ENCODE data around the gene EZH2. TPM values are rescaled to one million over a fixed set of nuclear protein-coding genes. Genes with fewer than 3 reads are reported as not detected.
A peak's percentile ranks its signal among the peaks of the same experiment; 100 is the strongest.

Gene EZH2
- total RNA-seq, 1 donor from 2014 or later, result 0.99 TPM

DNA sequence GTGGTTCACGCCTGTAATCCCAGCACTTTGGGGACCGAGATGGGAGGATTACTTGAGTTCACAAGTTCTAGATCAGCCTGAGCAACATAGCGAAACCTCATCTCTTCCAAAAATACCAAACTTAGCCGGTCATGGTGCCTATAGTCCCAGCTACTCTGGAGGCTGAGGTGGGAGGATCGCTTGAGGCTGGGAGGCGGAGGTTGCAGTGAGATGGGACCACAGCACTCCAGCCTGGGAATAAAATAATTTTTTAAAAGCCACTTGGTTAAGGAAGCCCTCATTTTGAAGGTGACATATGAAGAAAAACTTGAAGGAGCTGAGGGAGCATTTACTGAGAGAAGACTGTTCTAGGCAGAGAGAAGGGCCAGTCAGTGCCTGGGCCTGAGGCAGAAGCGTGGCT is 4.2 kb upstream of the EZH2 start:
- no peak for DNase-seq
- H3K4me3 ChIP-seq, result no peak overlapping the region
- H3K9me3 ChIP-seq (replicated peaks), result no peaks in the 10 kb centered on the region
- H3K4me1 ChIP-seq, result peaks cover 15% of the 10 kb centered on the region
- no peaks in the 10 kb centered on the region for H3K27me3 ChIP-seq (ENCODE audit: low read depth)
- H3K27ac ChIP-seq (replicated peaks), result no peak overlapping the region
- H3K36me3 ChIP-seq, result no peaks in the 10 kb centered on the region
- intact Hi-C loops (cut with micrococcal nuclease), result loop anchor here (10.0 kb wide), 1 partner anchor 67 kb away; no protein-coding TSS in a partner anchor
- TF ChIP-seq, protein P1, sequence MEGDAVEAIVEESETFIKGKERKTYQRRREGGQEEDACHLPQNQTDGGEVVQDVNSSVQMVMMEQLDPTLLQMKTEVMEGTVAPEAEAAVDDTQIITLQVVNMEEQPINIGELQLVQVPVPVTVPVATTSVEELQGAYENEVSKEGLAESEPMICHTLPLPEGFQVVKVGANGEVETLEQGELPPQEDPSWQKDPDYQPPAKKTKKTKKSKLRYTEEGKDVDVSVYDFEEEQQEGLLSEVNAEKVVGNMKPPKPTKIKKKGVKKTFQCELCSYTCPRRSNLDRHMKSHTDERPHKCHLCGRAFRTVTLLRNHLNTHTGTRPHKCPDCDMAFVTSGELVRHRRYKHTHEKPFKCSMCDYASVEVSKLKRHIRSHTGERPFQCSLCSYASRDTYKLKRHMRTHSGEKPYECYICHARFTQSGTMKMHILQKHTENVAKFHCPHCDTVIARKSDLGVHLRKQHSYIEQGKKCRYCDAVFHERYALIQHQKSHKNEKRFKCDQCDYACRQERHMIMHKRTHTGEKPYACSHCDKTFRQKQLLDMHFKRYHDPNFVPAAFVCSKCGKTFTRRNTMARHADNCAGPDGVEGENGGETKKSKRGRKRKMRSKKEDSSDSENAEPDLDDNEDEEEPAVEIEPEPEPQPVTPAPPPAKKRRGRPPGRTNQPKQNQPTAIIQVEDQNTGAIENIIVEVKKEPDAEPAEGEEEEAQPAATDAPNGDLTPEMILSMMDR (IDR thresholded peaks at IDR 0.05; ENCODE audit: borderline replicate concordance), result no peak

DNA sequence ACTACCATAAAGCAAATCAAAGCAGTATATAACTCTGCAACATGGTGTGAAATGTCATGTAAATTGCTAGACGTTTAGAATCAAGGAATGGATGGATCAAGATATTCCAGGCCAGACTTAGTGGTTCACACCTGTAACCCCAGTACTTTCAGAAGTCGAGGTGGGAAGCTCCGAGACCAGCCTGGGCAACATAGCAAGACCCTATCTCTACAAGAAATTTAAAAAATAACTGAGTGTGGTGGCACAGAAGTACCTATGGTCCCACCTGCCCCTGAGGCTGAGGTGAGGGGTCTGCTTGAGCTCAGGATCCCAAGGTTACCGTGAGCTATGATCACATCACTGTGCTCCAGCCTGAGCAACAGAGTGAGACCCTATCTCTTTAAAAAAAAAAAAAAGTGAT is 2.8 kb upstream of the EZH2 start:
- Histone ChIP-seq H3K27ac (replicated peaks) (no peak overlapping the region), H3K4me1 (peaks cover 23% of the 10 kb centered on the region), H3K27me3 (ENCODE audit: low read depth) (no peaks in the 10 kb centered on the region), H3K36me3 (no peaks in the 10 kb centered on the region), H3K9me3 (replicated peaks) (no peaks in the 10 kb centered on the region), H3K4me3 (no peak overlapping the region)
- intact Hi-C loops (cut with micrococcal nuclease), result loop anchor here (10.0 kb wide), 1 partner anchor 68 kb away; no protein-coding TSS in a partner anchor
- DNase-seq, result no peak
- TF ChIP-seq, protein P1 (IDR thresholded peaks at IDR 0.05; ENCODE audit: borderline replicate concordance), result no peak

DNA sequence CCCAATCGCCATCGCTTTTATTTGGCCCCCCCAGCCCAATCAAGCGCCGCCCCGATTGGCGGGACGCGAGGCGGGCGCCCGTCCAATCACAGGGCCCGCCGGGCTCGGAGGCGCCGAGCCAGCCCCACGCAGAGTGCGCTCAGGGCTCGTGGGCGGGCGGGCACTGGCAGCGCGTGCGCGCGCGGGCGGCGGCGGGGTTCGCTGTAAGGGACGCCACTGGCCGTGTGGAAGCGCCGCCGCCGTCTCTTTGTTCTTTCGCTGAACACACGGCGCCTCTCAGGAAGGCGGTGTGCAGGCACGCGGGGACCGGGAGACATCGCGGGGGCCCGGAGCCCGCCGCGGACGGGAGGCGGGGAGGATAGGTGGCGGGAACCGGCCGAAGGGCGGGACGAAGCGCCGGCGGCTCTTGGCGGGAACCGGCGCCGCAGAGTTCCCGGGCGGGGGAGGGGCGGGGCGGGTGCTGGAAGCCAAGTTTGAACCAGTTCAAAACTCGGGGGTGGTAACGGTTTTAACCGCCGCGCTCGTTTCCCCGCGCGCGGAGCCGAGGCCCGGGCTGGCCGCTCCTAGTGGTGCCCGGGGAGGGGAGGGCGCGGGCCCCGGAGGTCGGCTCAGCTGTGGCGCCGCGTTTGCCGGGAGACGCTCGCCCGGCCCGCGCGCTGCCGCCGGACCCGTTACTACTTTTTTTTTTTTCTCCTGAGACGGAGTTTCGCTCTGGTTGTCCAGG is 370 bp upstream of the EZH2 start:
- intact Hi-C loops (cut with micrococcal nuclease), result loop anchor here (10.0 kb wide), 1 partner anchor 70 kb away; no protein-coding TSS in a partner anchor
- TF ChIP-seq, protein P1 (IDR thresholded peaks at IDR 0.05; ENCODE audit: borderline replicate concordance), result no peak
- DNase-seq, result peak; percentile 93
- Histone ChIP-seq H3K9me3 (replicated peaks) (no peaks in the 10 kb centered on the region), H3K4me3 (peak overlapping the region; percentile 97), H3K36me3 (no peaks in the 10 kb centered on the region), H3K27me3 (ENCODE audit: low read depth) (no peaks in the 10 kb centered on the region), H3K27ac (replicated peaks) (peak overlapping the region; percentile 93), H3K4me1 (peaks cover 23% of the 10 kb centered on the region)

DNA sequence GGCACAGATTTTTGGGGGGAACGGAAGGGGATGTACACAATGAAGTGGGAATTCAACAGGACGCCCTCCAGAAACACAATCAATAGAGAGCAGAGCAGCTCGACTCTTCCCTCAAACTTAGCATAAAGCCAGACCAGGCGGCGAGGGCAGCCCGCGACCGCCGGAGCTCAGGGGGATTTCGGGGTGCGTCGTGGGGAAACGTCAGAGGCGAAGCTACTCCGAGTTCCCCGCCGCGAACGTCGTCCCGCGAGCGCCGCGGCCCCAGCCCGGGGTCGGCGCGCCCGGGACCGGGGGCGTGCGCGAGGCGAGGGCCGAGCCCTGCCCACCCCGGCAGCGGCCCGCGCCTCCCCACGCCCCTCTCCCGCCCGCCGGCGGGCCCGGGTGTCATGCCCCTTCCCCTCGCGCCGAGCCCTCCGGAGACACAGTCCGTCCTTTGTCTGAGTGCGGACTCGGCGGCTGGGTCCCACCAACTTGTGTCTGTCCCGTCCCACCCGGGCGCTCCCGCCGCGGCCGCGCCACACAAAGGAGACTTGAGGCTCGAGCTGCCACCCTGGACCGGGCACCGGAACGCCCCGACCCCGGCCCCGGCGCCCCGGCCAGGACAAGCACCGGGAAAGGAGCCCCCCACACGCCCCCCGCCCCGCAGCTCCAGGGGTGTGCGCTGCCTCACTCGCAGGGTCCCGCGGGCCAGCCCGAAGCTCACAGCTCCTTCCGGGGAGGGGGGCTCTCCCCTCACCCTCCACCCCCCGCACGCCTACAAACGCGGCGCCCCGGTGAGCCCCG is 634 bp downstream of the EZH2 start:
- Histone ChIP-seq H3K27me3 (ENCODE audit: low read depth) (no peaks in the 10 kb centered on the region), H3K9me3 (replicated peaks) (no peaks in the 10 kb centered on the region), H3K36me3 (no peaks in the 10 kb centered on the region), H3K4me3 (peak overlapping the region; percentile 97), H3K4me1 (peaks cover 23% of the 10 kb centered on the region), H3K27ac (replicated peaks) (peak overlapping the region; percentile 93)
- intact Hi-C loops (cut with micrococcal nuclease), result loop anchor here (10.0 kb wide), 1 partner anchor 71 kb away; no protein-coding TSS in a partner anchor
- peak; percentile 34 for DNase-seq
- TF ChIP-seq, protein P1 (IDR thresholded peaks at IDR 0.05; ENCODE audit: borderline replicate concordance), result no peak

DNA sequence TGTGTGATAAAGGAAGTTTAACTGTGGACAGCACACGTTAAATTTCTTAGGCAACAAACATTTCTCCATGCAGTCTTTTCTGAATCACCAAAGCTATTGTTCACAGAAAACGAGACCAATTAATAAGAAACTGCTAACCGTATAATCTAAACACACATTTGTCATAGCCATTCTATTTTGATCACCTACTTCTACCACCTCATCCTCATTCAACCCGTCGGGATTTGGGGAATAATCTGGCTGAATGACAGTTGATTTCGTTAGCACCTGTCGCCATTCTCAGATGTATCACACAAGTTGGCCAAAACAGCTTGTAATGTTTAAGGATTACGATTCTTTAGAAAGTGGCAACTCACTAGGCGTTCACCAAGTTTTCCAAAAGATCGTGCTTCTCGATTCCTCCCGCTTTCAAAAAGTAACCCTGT is 1.2 kb downstream of the EZH2 start:
- Histone ChIP-seq H3K36me3 (no peaks in the 10 kb centered on the region), H3K4me1 (peaks cover 23% of the 10 kb centered on the region), H3K4me3 (peak overlapping the region; percentile 97), H3K27me3 (ENCODE audit: low read depth) (no peaks in the 10 kb centered on the region), H3K9me3 (replicated peaks) (no peaks in the 10 kb centered on the region), H3K27ac (replicated peaks) (no peak overlapping the region)
- DNase-seq, result no peak
- intact Hi-C loops (cut with micrococcal nuclease), result loop anchor here (10.0 kb wide), 1 partner anchor 72 kb away; no protein-coding TSS in a partner anchor
- TF ChIP-seq, protein P1 (IDR thresholded peaks at IDR 0.05; ENCODE audit: borderline replicate concordance), result no peak
